Measurements from ENCODE around the gene FADS3. TPM values are rescaled to one million over a fixed set of nuclear protein-coding genes. Genes with fewer than 3 reads are reported as not detected.
A peak's percentile ranks its signal among the peaks of the same experiment; 100 is the strongest.

The FADS3 gene
- total RNA-seq, 4 donors from 2014 or later, result 111 to 285 (median 246) TPM

DNA sequence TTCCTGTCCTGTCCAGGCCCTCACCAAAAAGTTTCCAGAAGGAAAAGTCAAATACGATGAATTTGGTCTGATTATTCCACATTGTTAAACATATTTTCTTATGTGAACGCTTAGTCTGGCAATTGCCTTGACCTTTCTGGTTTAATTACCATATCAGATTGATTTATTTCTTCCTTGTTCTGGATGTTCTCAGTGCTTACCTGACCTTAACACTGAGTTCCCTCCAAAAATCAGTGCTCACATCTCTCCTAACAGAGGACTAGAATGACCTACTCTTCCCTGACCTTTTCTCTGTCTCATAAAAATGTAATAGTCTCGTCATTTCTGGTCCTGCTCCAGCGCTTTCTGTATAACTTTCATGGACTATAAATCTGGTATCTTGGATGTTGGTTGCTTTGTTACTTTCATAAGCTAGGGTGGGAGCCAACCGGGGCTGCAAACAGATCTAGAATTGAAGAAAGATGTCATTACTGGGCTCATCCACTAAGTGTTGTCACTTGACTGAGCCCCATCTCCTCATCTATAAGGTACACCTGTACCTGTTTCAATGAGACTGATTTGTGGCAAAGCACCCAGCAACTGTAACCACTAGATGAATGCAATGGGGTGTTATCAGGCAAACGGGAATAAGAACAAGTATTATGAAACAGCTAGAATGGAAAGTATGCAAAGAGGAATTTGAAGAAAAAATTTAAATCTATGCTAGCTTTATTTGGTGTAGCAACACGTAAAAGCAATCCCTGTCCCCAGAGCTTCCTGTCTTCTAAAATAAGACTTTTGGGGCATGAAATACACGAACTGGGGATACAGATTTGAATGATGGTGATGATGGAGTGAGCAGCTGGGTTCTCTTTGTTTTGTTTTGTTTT lies 60.9 kb downstream of the FADS3 start:
- no peak for DNase-seq (ENCODE audit: low spot score)
- ATAC-seq (ENCODE audit: low FRiP score), result peak; percentile 42
- TF ChIP-seq, protein P1, sequence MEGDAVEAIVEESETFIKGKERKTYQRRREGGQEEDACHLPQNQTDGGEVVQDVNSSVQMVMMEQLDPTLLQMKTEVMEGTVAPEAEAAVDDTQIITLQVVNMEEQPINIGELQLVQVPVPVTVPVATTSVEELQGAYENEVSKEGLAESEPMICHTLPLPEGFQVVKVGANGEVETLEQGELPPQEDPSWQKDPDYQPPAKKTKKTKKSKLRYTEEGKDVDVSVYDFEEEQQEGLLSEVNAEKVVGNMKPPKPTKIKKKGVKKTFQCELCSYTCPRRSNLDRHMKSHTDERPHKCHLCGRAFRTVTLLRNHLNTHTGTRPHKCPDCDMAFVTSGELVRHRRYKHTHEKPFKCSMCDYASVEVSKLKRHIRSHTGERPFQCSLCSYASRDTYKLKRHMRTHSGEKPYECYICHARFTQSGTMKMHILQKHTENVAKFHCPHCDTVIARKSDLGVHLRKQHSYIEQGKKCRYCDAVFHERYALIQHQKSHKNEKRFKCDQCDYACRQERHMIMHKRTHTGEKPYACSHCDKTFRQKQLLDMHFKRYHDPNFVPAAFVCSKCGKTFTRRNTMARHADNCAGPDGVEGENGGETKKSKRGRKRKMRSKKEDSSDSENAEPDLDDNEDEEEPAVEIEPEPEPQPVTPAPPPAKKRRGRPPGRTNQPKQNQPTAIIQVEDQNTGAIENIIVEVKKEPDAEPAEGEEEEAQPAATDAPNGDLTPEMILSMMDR (IDR thresholded peaks at IDR 0.05), result no peak

DNA sequence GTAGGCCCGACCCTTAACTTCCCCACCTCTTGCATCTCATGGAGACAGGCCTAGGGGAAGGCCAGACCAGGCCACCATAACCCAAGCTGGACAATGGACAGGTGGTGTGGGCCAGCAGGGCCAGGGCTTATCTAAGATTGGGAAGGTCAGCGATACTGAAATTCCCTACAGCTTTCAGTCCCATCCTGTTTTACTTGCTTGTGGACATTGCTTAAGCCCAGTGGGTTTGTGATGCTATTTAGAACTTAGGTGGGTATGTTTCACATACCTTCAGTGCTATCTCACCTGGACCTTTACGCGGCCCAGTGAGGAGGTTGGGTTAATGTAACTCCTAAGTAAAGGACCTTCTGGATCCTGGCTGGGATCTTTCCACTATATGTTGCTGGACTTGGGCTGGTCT lies 61.5 kb downstream of the FADS3 start:
- DNase-seq (ENCODE audit: low spot score) (no peak), ATAC-seq (ENCODE audit: low FRiP score) (no peak)
- TF ChIP-seq, protein P1 (IDR thresholded peaks at IDR 0.05), result no peak

DNA sequence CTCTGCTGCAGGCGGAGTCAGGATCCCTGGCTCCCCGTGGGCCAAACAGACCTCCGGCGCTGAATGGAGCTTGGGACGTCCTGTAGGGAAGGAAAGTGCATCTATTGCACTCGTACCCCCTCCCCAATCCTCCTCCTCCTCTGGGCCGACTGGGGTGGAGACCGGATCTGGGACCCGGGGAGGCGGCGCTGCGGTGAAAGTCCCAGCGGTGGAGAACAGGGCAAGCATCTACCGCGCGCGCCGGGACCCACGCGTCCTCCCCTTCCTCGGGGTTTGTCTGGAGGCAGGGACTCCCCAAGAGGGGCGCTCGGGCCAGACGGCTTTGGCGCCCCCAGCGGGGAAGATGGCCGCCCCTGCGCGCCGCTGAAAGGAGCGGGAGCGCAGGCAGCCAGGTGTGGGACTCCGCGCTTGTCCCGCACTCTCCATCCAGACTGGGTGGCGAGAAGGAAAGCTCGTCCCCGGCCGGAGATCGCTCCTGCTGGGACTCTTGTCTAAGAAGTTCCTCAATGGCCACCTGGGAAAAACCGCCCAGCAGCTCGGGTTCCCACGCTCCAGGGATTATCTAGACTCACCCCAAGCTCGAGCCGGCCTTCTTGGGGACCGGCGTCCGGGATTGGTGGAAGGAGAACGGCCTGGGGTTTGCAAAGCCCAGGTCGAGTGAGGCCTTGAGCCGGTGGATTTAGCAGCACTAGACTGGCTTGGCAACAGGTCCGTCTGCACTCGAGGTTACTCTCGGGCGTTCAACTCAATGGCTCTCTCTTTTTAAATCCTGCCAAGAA lies 62.5 kb downstream of the FADS3 start:
- TF ChIP-seq, protein P1 (IDR thresholded peaks at IDR 0.05), result no peak
- peak; percentile 29 for ATAC-seq (ENCODE audit: low FRiP score)
- DNase-seq (ENCODE audit: low spot score), result no peak

DNA sequence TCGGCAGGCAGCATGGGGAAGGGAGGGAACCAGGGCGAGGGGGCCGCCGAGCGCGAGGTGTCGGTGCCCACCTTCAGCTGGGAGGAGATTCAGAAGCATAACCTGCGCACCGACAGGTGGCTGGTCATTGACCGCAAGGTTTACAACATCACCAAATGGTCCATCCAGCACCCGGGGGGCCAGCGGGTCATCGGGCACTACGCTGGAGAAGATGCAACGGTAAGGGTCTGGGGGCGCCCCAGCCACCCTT lies 63.0 kb downstream of the FADS3 start:
- TF ChIP-seq, protein P1 (IDR thresholded peaks at IDR 0.05), result no peak
- ATAC-seq (ENCODE audit: low FRiP score) (no peak), DNase-seq (ENCODE audit: low spot score) (no peak)

DNA sequence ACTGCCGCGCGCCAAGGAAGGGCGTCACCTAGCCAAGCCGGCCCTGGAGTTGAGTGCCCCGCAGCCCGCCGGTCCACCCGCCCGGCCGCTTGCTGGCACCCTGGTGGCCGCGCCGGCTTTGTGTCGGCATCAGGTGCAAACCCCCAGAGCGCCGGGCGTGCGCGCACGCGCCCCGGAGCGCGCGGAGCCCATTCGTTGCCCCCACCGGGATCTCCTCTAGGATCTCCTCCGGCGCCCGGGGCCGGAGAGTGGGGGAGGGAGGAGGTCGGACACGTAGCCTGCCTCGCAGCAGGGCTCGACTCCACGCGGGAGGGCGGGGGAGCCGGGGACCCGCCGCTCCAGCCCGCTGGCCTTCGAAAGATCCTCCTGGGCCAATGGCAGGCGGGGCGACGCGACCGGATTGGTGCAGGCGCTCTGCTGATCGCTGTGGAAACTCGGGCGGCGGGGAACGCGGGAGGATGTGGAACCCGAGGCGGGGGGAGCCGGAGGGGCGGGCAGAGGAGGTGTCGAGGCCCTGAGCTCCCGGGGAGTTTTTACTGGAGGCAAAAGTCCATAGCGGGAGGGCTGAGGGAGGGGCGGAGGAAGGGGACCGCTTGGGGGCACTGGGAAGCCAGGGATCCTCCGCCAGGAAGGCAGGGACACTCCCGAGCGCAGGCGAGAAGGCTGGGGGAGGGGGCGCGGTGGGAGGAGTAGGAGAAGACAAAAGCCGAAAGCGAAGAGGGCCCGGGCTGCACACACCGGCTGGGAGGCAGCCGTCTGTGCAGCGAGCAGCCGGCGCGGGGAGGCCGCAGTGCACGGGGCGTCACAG lies 63.6 kb downstream of the FADS3 start, which contains the start of gene FADS2:
TSS of gene FADS2 (plus strand) at position 730 of the 808 bp plus-strand sequence. CDS start 91 bp downstream, outside the sequence.
- peak; percentile 46 for ATAC-seq (ENCODE audit: low FRiP score)
- DNase-seq (ENCODE audit: low spot score), result no peak
- TF ChIP-seq, protein P1 (IDR thresholded peaks at IDR 0.05), result no peak

DNA sequence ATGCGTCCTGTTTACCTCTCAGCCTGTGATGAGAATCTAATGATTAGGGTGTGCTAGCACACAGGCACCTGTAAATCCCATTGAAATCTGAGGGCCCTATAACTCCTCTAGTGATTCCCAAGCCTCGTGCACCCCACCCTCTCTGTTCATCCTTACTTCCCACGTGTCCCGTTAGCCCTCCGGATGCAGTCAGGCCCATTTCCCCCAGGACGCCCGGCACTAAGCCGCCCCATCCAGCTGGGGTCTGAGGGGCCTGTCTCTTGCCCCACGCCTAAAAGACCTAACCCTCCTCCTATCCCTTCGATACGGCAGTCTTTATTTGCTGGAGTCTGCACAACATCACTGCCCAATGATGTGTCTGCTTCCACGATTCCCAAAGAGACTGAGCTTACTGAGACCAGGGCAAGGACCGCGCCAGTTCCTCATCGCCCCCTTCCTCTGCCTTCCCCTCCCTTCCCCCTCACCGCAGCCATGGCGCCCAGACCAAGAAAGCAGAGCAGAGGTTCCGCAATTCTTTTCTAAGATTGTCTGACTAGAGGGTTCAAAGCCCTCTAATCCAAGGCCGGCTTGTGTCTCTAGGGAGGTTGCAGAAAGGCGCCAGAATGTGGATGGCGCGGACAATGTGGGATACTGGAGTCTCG lies 64.3 kb downstream of the FADS3 start:
- ATAC-seq (ENCODE audit: low FRiP score) (no peak), DNase-seq (ENCODE audit: low spot score) (no peak)
- TF ChIP-seq, protein P1 (IDR thresholded peaks at IDR 0.05), result no peak
